Gastrocnemius medialis (tissue), 4 donors: ENCODE measurements around the gene NDUFA8. TPM values are rescaled to one million over a fixed set of nuclear protein-coding genes. Genes with fewer than 3 reads are reported as not detected.

Experiments
- ATAC-seq, 2 donors: fragments of 150-250 bp; one replicate each; pipeline ENCODE4 v1.9.1; 2016
- DNase-seq, 2 donors: peaks; one replicate each; pipeline ENCODE4 v3.0.0-alpha.2; 2019
- H3K27ac ChIP-seq, 4 donors: fragments of 200-600 bp; sonication (generic); 1 replicate in 1 of 4; 2 replicates in 3 of 4; pipeline ENCODE4 v1.5.1; 2016 to 2018; ENCODE audit warnings: mild to moderate bottlenecking in 2 of 4, moderate library complexity in 1 of 4
- H3K27me3 ChIP-seq, 3 donors: fragments of 200-600 bp; sonication (generic) in 2 of 3; 1 replicate in 1 of 3; 2 replicates in 2 of 3; pipeline versions ENCODE4 v1.5.1 to v1.6.0; 2016 to 2019; ENCODE audit warnings: mild to moderate bottlenecking in 1 of 3, moderate library complexity in 1 of 3
- H3K36me3 ChIP-seq, 2 donors: fragments of 200-600 bp; sonication (generic) in 1 of 2; one replicate each; pipeline ENCODE4 v1.5.1; 2017 to 2018
- H3K4me1 ChIP-seq, 2 donors: fragments of 200-600 bp; sonication (generic) in 1 of 2; one replicate each; pipeline ENCODE4 v1.5.1; 2016 to 2017; ENCODE audit warnings: mild to moderate bottlenecking in 2 of 2
- H3K4me3 ChIP-seq, 4 donors: fragments of 200-600 bp; sonication (generic) in 3 of 4; 1 replicate in 1 of 4; 2 replicates in 3 of 4; pipeline ENCODE4 v1.5.1; 2016 to 2019; ENCODE audit warnings: mild to moderate bottlenecking in 2 of 4
- H3K9me3 ChIP-seq, 3 donors: fragments of 200-600 bp; sonication (generic) in 2 of 3; 1 replicate in 1 of 3; 2 replicates in 2 of 3; pipeline ENCODE4 v1.5.1; 2016 to 2019
- POLR2A ChIP-seq, 2 donors: fragments of 450-650 bp; IDR thresholded peaks; one replicate each; pipeline ENCODE4 v1.6.1; 2017; ENCODE audit warnings: antibody characterized with exemption in 2 of 2, mild to moderate bottlenecking in 2 of 2, moderate library complexity in 2 of 2
- in situ Hi-C, 4 donors: fragments of 200-750 bp; cut with MboI; loops; one replicate each; pipeline versions ENCODE4 v1.15.0 to v1.8.0; 2017; ENCODE audit warnings: low sequenced_read_pairs in 4 of 4
- intact Hi-C: fragments of 100-400 bp; cut with DNase I; formaldehyde crosslinking; loops from one replicate; pipeline ENCODE4 v1.15.1; 2023; ENCODE audit warnings: low total_unique reads
- total RNA-seq, 4 donors: library from RNA; depleted of rRNA; stranded (reverse); fragments of >200 nt; gene quantifications; one replicate each; pipeline versions ENCODE4 v1.1.0 to v1.2.3, GENCODE V29; 2016
- TF ChIP-seq, protein P1 (sequence below), 5 experiments: fragments of 450-650 bp in 3 of 5; fragments of 200-600 bp in 2 of 5; sonication (generic) in 2 of 5; IDR thresholded peaks in 4 of 5; conservative IDR thresholded peaks in 1 of 5; 1 replicate in 4 of 5; 2 replicates in 1 of 5; pipeline ENCODE4 v1.5.1; 2016 to 2019; ENCODE audit warnings: antibody characterized with exemption in 5 of 5, mild to moderate bottlenecking in 3 of 5, moderate library complexity in 3 of 5

Gene NDUFA8
- total RNA-seq, 4 donors from 2014 or later: 51.0 to 114 (median 92.8) TPM

GRCh38 chr9:122192261-122192875 lies 32.8 kb upstream of the NDUFA8 start:
- TF ChIP-seq, protein P1, sequence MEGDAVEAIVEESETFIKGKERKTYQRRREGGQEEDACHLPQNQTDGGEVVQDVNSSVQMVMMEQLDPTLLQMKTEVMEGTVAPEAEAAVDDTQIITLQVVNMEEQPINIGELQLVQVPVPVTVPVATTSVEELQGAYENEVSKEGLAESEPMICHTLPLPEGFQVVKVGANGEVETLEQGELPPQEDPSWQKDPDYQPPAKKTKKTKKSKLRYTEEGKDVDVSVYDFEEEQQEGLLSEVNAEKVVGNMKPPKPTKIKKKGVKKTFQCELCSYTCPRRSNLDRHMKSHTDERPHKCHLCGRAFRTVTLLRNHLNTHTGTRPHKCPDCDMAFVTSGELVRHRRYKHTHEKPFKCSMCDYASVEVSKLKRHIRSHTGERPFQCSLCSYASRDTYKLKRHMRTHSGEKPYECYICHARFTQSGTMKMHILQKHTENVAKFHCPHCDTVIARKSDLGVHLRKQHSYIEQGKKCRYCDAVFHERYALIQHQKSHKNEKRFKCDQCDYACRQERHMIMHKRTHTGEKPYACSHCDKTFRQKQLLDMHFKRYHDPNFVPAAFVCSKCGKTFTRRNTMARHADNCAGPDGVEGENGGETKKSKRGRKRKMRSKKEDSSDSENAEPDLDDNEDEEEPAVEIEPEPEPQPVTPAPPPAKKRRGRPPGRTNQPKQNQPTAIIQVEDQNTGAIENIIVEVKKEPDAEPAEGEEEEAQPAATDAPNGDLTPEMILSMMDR (IDR thresholded peaks at IDR 0.05 in 4 of 5, conservative IDR thresholded peaks at IDR 0.05 in 1 of 5): no peak
- no peak for TF ChIP-seq POLR2A (IDR thresholded peaks at IDR 0.05)

GRCh38 chr9:122191584-122191983 lies 32.0 kb upstream of the NDUFA8 start:
- Histone ChIP-seq H3K36me3 (no peaks in the 10 kb centered on the region), H3K4me1 (no peaks in the 10 kb centered on the region), H3K27ac (no peak overlapping the region), H3K9me3 (no peaks in the 10 kb centered on the region), H3K27me3 (no peaks in the 10 kb centered on the region), H3K4me3 (no peak overlapping the region)
- no peak for DNase-seq
- intact Hi-C loops (no loop called here), in situ Hi-C loops (no loop called here)
- TF ChIP-seq, protein P1 (IDR thresholded peaks at IDR 0.05 in 4 of 5, conservative IDR thresholded peaks at IDR 0.05 in 1 of 5): no peak
- TF ChIP-seq POLR2A (IDR thresholded peaks at IDR 0.05): no peak
- ATAC-seq: no peak

More at GRCh38 chr9:122192261-122192875, 32.8 kb upstream of the NDUFA8 start:
- Histone ChIP-seq H3K36me3 (no peaks in the 10 kb centered on the region), H3K4me1 (no peaks in the 10 kb centered on the region), H3K9me3 (no peaks in the 10 kb centered on the region), H3K27ac (no peak overlapping the region), H3K27me3 (peaks cover 0 to 2% (median 0%) of the 10 kb centered on the region in 3 donors), H3K4me3 (no peak overlapping the region)
- intact Hi-C loops (no loop called here), in situ Hi-C loops (no loop called here)
- DNase-seq: no peak
- ATAC-seq: no peak

DNA sequence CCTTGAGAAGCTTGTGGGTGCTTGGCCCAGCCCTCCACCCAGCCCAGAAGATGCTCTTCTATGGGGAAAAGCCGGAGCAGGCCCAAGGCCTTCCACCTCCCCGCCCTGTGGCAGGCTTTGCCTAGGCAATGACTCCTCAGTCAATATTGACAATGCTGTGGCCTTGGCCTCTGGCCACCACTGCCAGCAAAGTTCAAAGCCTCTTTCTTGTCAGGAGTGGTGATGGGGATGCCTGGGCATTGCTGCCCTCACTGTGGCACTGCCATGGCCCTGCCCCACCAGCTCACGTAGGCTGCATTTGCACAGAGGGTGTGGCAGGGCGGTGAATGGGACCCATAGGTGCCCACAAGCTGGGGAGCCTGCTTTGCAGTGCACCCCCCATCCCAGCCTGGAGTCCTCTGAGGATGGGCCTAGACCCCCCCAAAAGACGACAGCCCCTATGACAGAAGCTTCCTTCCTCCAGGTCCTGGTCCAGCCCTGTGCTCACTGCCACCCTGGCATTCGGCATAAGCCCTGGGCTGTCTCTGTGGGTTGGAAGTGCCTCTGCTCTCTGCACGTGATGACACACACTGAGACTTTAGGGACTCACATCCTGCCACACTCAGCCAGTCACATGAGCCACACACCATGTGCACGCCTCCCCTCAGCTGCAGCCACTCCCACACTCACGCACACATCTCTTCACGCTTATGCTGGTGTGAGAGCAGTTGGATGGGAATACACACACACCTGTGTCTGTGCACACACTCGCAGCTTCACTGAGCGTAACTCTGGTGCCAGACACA lies 31.2 kb upstream of the NDUFA8 start:
- ATAC-seq (no peak), DNase-seq (no peak)
- Histone ChIP-seq H3K9me3 (no peaks in the 10 kb centered on the region), H3K27me3 (no peaks in the 10 kb centered on the region), H3K4me3 (no peak overlapping the region), H3K36me3 (no peaks in the 10 kb centered on the region), H3K27ac (no peak overlapping the region), H3K4me1 (no peaks in the 10 kb centered on the region)
- in situ Hi-C loops: no loop called here
- intact Hi-C loops: no loop called here
- TF ChIP-seq, protein P1 (IDR thresholded peaks at IDR 0.05 in 4 of 5, conservative IDR thresholded peaks at IDR 0.05 in 1 of 5): no peak
- no peak for TF ChIP-seq POLR2A (IDR thresholded peaks at IDR 0.05)

- no peaks in the 10 kb centered on the region for H3K36me3 ChIP-seq
- no peaks in the 10 kb centered on the region for H3K9me3 ChIP-seq
- DNase-seq (no peak), ATAC-seq (no peak)
- intact Hi-C loops: no loop called here
- H3K4me1 ChIP-seq: no peaks in the 10 kb centered on the region
- H3K27ac ChIP-seq: no peak overlapping the region
- in situ Hi-C loops: no loop called here
- H3K27me3 ChIP-seq: peaks cover 0 to 2% (median 0%) of the 10 kb centered on the region in 3 donors
- H3K4me3 ChIP-seq: no peak overlapping the region
- TF ChIP-seq POLR2A (IDR thresholded peaks at IDR 0.05): no peak
- TF ChIP-seq, protein P1 (IDR thresholded peaks at IDR 0.05 in 4 of 5, conservative IDR thresholded peaks at IDR 0.05 in 1 of 5): no peak
Observed at GRCh38 chr9:122188369-122188768, 28.8 kb upstream of the NDUFA8 start.
